HEK293 (cell line): Measurements from ENCODE around the gene CACNG4.

Source experiments
- BCL11B ChIP-seq: fragments of 450-650 bp; formaldehyde crosslinking; IDR thresholded peaks from 2 replicates; pipeline ENCODE4 v1.5.1; 2016; ENCODE audit warnings: low read depth, missing biosample characterization, missing genetic modification characterization
- BCL6B ChIP-seq: fragments of 450-650 bp; formaldehyde crosslinking; IDR thresholded peaks from 2 replicates; pipeline ENCODE4 v1.5.1; 2017; ENCODE audit warnings: missing biosample characterization, missing genetic modification characterization
- CTCF ChIP-seq: fragments of 450-650 bp; formaldehyde crosslinking; IDR thresholded peaks from 2 replicates; pipeline ENCODE4 v1.5.1; 2016; ENCODE audit warnings: missing biosample characterization, missing genetic modification characterization
- ZBTB17 ChIP-seq: fragments of 450-650 bp; formaldehyde crosslinking; IDR thresholded peaks from 2 replicates; pipeline ENCODE4 v1.5.1; 2016; ENCODE audit warnings: missing biosample characterization, missing genetic modification characterization
- ZNF174 ChIP-seq: fragments of 450-650 bp; formaldehyde crosslinking; IDR thresholded peaks from 2 replicates; pipeline ENCODE4 v1.5.0; 2017; ENCODE audit warnings: missing biosample characterization, mild to moderate bottlenecking, missing genetic modification characterization
- ZNF18 ChIP-seq: fragments of 450-650 bp; formaldehyde crosslinking; IDR thresholded peaks from 2 replicates; pipeline ENCODE4 v1.5.1; 2016; ENCODE audit warnings: missing biosample characterization, missing genetic modification characterization
- ZNF23 ChIP-seq: fragments of 450-650 bp; formaldehyde crosslinking; IDR thresholded peaks from 2 replicates; pipeline ENCODE4 v1.5.1; 2016; ENCODE audit warnings: missing biosample characterization, missing genetic modification characterization, borderline replicate concordance
- ZNF274 ChIP-seq, 2 experiments: fragments of 200-500 bp in 1 of 2; fragments of 450-650 bp in 1 of 2; sonication (Bioruptor generic) in 1 of 2; formaldehyde crosslinking in 1 of 2; IDR thresholded peaks; 2 replicates each; pipeline versions ENCODE4 v1.5.1 to v1.6.1; 2014 to 2016; ENCODE audit warnings: borderline replicate concordance in 1 of 2, inconsistent platforms in 1 of 2, low read length in 1 of 2, missing biosample characterization in 1 of 2, missing genetic modification characterization in 1 of 2
- ZNF416 ChIP-seq: fragments of 450-650 bp; formaldehyde crosslinking; IDR thresholded peaks from 2 replicates; pipeline ENCODE4 v1.5.1; 2016; ENCODE audit warnings: missing biosample characterization, missing genetic modification characterization
- ZNF596 ChIP-seq: fragments of 450-650 bp; IDR thresholded peaks from 2 replicates; pipeline ENCODE4 v1.5.0; 2018; ENCODE audit warnings: missing biosample characterization, mild to moderate bottlenecking, missing genetic modification characterization, moderate library complexity
- ZNF76 ChIP-seq: fragments of 450-650 bp; formaldehyde crosslinking; IDR thresholded peaks from 2 replicates; pipeline ENCODE4; 2016; ENCODE audit warnings: low read depth, missing biosample characterization, missing genetic modification characterization, borderline replicate concordance

- TF ChIP-seq ZNF76 (tag by site-specific recombination) (no peak), CTCF (tag by site-specific recombination) (no peak), BCL6B (no peak), ZNF274 (IDR thresholded peaks at IDR 0.05; ENCODE audit: low read length) (no peak), ZNF274 (tag by site-specific recombination; IDR thresholded peaks at IDR 0.05; ENCODE audit: borderline replicate concordance) (no peak), ZNF174 (tag by site-specific recombination) (no peak), ZNF416 (tag by site-specific recombination) (no peak), BCL11B (tag by site-specific recombination) (no peak), ZNF23 (tag by site-specific recombination) (no peak), ZNF18 (tag by site-specific recombination) (no peak), ZBTB17 (tag by site-specific recombination) (no peak), ZNF596 (tag by site-specific recombination) (no peak)
These were observed 67.9 kb downstream of the CACNG4 start for GRCh38 chr17:67032382-67032781.
